Kidney capillary endothelial cell (primary cell): ENCODE results near the gene RLIM.
"Not testable (repeated sequence)": the region's sequence is repeated elsewhere in the genome, so short reads cannot be mapped to it uniquely, and the experiment has no call there.

Experiments used
- DNase-seq: peaks from one replicate; pipeline ENCODE4 v3.0.0-alpha.2; 2018; ENCODE audit warnings: low spot score

RLIM gene

GRCh38 chrX:74614093-74614909 is at the start of gene RLIM:
TSS of gene RLIM (minus strand) at chrX:74614624. CDS start at chrX:74595977, 18,647 bp downstream.
- DNase-seq: peak; percentile 80

- no peak for DNase-seq
Observed at GRCh38 chrX:74656079-74656745, 41.8 kb upstream of the RLIM start.

GRCh38 chrX:74654953-74655352 is 40.5 kb upstream of the RLIM start:
- not testable (repeated sequence) for DNase-seq

DNA sequence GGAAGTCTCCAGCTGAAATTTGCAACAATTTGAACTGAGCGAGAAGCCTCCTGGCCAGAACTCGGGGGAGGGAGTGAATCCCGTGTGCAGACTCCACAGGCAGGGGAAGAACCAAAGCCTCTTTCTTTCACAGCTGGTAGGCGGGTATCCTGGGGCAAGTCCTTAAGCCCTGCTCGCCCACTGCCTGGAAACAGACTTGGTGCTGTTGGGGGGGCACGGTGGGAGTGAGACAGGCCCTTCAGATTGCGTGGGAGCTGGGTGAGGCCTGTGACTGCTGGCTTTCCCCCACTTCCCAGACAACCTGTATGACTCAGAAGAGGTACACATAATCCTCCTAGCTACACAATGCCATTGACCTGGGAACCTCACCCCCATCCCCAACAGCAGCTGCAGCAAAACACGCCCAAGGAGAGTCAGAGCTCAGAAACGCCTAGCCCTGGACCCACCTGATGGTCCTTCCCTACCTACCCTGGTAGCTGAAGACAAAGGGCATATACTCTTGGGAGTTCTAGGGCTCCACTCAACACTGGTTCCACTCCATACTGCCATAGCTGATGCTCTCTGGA is 22.4 kb upstream of the RLIM start:
- no peak for DNase-seq

DNA sequence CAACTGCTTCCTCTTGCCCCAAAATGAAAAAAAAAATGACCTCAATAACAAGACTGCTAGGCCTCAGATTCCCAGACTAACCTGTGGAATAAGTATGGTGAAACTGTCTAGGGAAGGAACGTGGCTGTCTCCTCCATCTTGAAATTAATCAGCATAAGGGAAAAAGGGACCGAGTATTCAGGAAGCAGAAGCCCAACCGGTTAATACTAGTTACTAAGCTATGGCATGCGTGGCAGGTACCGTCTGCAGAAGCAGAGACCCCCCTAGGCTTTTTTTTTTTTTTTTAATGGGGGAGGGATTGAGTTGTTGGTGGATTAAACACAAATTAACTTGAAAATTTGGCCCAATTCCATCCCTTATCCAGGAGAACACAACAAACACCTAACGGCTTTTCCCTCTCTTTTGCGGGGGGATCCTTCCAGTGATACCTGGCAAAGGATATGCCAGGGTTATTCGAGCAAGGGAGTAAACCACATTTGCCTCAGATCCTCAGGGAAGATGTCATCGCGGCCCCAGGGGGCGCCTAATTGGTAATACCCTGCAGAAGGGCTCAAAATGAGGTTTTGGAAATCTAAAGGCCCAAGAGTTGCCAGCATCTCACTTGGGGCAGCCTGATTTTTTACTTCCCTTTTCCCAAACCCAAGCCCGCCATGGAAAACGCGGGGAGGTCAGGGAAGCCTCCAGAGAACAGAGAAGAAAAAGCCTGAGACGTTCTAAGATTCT is 893 bp downstream of the RLIM start:
- peak; percentile 21 for DNase-seq

DNA sequence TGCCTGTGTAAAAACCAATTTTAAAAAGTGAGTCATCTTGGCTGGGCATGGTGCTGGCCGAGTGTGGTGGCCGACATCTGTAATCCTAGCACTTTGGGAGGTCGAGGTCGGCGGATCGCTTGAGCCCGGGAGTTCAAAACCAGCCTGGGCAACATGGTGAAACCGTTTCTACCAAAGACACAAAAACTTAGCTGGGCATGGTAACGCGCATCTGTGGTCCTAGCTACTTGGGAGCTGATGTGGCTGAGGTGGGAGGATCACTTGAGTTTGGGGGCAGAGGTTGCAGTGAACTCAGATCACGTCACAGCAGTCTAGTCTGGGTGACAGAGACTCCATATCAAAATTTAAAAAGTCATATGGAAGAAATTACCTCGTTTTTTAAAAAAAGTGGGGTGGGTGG is 7.6 kb downstream of the RLIM start:
- no peak for DNase-seq

GRCh38 chrX:74606342-74606741 is 8.1 kb downstream of the RLIM start:
- DNase-seq: no peak

DNA sequence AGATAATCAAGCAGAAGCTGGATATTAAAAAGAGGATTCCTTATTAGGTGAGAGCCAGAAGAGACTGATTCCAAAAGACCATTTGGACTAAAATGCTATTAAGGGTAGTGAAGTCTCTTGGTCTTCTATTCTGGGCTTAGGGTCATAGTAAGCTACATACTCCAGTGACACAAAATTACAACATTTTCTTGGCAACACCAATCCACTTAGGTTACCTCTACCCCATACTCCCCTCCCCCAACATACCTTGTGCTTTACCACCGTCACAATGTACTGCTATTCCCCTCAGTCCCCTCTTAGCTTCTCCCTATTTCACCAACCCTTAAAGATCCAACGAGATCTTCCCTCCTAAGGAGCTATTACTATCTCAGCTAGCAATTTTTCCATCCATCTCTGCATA is 11.4 kb downstream of the RLIM start:
- no peak for DNase-seq

GRCh38 chrX:74602142-74602541 is 12.3 kb downstream of the RLIM start:
- DNase-seq: no peak

DNA sequence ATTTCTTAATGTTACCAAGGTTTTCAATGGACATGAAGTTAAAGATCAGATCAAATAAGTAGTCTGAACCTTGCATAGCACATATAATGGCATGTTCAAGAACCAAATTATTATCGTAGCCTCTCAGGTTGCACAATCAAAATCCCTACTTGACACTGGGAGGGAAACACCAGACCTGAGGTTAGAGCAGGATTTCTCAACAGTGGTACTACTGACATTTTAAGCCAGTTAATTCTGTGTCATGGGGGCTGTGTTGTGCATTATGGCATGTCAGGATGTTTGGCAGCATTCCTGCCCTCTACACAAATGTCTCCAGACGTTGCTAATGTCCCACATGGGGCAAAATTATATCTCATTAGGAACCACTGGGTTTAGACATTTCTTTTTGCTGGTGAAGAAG is 20.8 kb downstream of the RLIM start:
- no peak for DNase-seq

GRCh38 chrX:74585766-74586165 is 28.7 kb downstream of the RLIM start:
- no peak for DNase-seq

DNA sequence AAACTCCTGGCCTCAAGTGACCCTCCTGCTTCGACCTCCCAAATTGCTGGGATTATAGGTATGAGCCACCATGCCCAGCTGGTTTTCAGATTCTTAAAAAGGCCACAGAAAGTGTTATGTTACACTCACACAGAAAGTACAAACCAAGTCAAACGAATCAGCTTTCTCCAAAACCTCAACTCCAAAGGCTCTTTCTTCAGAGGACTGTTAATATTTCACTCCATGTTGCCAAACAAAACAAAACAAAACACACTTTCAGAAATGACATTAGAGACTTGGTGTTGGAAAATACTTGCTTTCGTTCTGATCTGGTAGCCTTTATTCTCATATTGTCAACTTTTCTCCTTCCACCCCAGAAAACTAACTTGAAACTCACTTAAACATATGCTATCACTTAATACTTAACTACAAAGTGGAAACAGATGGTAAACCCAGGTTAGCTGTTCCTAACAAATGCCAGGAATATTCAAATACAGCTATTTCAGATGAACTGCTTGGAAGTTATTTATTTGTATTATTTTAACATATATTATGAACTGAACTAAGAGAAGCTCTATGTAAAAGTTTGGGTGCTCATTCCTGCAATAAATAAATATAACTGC is 34.7 kb downstream of the RLIM start:
- no peak for DNase-seq

- DNase-seq: no peak
Observed at GRCh38 chrX:74578137-74578536, 36.3 kb downstream of the RLIM start.

GRCh38 chrX:74557378-74557777 is 57.0 kb downstream of the RLIM start:
- DNase-seq: no peak

DNA sequence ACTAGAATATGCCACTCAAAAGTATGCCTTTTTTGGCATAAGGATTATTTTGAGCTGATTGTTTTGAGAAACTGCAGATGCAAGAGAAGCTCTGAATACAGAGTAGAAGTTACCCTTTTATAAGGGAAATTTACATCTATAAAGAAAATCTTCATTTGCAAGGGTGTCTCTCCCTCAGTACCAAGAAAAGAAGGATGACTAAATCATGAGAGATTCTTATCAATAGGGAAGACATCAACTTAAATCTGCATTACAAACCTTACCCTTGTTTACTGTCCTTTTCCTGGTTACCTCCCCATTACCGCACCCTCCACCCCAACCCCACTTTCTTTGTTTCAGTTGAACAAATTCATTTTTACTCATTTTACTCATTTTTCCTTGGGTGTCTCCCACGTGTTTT is 62.5 kb downstream of the RLIM start:
- no peak for DNase-seq

- peak; percentile 57 for DNase-seq
Observed at GRCh38 chrX:74550295-74550802, 64.1 kb downstream of the RLIM start.

DNA sequence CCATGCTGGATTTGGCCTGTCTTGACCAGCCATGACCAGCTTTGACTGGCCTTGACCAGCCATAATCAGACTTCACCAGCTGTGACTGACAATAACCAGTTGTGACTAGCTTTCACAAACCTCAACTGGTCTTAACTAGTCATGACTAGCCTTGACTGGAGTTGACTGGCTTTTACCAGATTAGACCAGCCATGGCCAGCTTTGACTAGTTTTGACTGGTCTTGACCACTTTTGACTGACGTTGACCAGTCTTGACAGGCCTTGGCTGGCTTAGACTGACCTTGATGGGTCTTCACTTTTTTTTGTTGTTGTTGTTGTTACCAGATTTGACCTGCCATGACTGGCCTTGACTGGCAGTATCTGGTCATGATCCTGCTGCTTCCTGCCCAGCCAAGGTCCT is 67.4 kb downstream of the RLIM start:
- no peak for DNase-seq

- no peak for DNase-seq
Observed at GRCh38 chrX:74545880-74546523, 68.4 kb downstream of the RLIM start.

DNA sequence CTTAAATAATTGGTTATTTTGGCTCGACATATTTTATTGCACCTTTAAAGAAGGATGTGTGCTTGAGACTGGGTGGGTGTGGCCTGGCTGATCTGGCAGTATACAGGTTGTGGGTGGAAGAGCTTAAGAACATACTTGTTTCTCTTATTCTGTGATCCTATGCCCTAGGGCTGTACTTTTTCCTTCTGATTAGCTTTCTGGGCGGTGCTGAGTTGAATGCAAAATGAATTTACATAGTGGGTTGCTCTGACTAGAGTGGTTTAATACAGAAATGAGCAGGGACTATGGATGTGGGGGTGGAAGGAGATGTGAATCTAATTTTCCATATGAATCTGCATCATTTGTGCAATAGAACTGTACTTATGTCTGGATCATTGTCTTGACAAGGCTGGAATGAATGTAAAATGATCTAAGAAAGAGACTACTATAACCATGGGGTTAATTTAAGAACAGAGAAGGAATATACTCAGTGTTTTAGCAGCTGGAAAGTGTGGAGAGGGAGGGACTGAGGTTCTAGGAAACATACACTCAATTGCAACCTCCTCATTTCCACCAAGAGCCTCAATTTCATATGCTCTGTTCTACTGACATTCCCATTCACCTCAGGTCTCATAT is 73.7 kb downstream of the RLIM start:
- DNase-seq: no peak

GRCh38 chrX:74536832-74537371 is 77.5 kb downstream of the RLIM start:
- DNase-seq: peak; percentile 6
